SU-DHL-6 (cell line): ENCODE measurements around the gene PRKAG3.

Experiments
- H2AFZ ChIP-seq: fragments of 200-600 bp; sonication (generic); 2 replicates; pipeline ENCODE4 v1.6.1; 2014; ENCODE audit warnings: low read depth, mild to moderate bottlenecking, moderate library complexity, mixed read lengths, antibody characterized with exemption, low read length; ENCODE audit not compliant: severe bottlenecking
- H3F3A ChIP-seq: fragments of 200-600 bp; shearing (Covaris generic); 2 replicates; pipeline ENCODE4 v1.6.0; 2016; ENCODE audit warnings: antibody characterized with exemption, mild to moderate bottlenecking; ENCODE audit not compliant: insufficient read depth
- H3K27ac ChIP-seq: fragments of 200-600 bp; sonication (generic); 2 replicates; pipeline ENCODE4 v1.5.1; 2016; ENCODE audit warnings: low read depth, mild to moderate bottlenecking, low read length, moderate library complexity, mixed read lengths
- H3K27me3 ChIP-seq: fragments of 200-600 bp; sonication (generic), shearing (Covaris generic); 2 replicates; pipeline ENCODE4 v1.6.0; 2014; ENCODE audit warnings: mild to moderate bottlenecking, low read length
- H3K36me3 ChIP-seq: fragments of 200-600 bp; sonication (generic); 2 replicates; pipeline ENCODE4 v1.6.1; 2014; ENCODE audit warnings: mild to moderate bottlenecking, low read length, mixed read lengths
- H3K4me2 ChIP-seq: fragments of 300-600, 200-600 bp; shearing (Covaris generic), sonication (generic); 2 replicates; pipeline ENCODE4 v1.6.0; 2014; ENCODE audit warnings: low read length, low read depth, mild to moderate bottlenecking; ENCODE audit not compliant: poor library complexity, severe bottlenecking
- H3K4me3 ChIP-seq: fragments of 200-600 bp; sonication (generic); 2 replicates; pipeline ENCODE4 v1.5.1; 2014; ENCODE audit warnings: antibody characterized with exemption, low read length, mild to moderate bottlenecking, mixed read lengths; ENCODE audit not compliant: insufficient read depth, poor library complexity, severe bottlenecking
- H3K79me2 ChIP-seq: fragments of 200-600 bp; sonication (generic); 2 replicates; pipeline ENCODE4 v1.6.1; 2014; ENCODE audit warnings: mild to moderate bottlenecking, low read length, moderate library complexity; ENCODE audit not compliant: insufficient read depth
- H3K9ac ChIP-seq: fragments of 200-600 bp; sonication (generic); 2 replicates; pipeline ENCODE4 v1.7.0; 2014; ENCODE audit warnings: mild to moderate bottlenecking, low read length
- H3K9me2 ChIP-seq: fragments of 200-600 bp; sonication (generic); replicated peaks from 2 replicates; pipeline ENCODE4 v1.6.1; 2014; ENCODE audit warnings: low read length; ENCODE audit not compliant: insufficient read depth
- H3K9me3 ChIP-seq: fragments of 200-600 bp; sonication (generic); 2 replicates; pipeline ENCODE4 v1.6.1; 2014; ENCODE audit warnings: low read length, mixed read lengths; ENCODE audit not compliant: insufficient read depth
- H4K20me1 ChIP-seq: fragments of 200-600 bp; sonication (generic); 2 replicates; pipeline ENCODE4 v1.6.1; 2014; ENCODE audit warnings: low read depth, mild to moderate bottlenecking, antibody characterized with exemption, low read length, moderate library complexity, mixed read lengths
- EZH2phosphoT487 ChIP-seq: fragments of 200-600 bp; sonication (generic), shearing (Covaris generic); conservative IDR thresholded peaks from 2 replicates; pipeline ENCODE4 v1.6.1; 2018; ENCODE audit warnings: mild to moderate bottlenecking, antibody characterized with exemption, low read length, moderate library complexity, mixed read lengths
- TF ChIP-seq, protein P1 (sequence below): fragments of 200-600 bp; sonication (generic); IDR thresholded peaks from one replicate; pipeline ENCODE4 v1.5.1; 2017; ENCODE audit warnings: antibody characterized with exemption, mild to moderate bottlenecking, low read length, moderate library complexity; ENCODE audit not compliant: insufficient read depth, poor library complexity, severe bottlenecking

Gene PRKAG3

DNA sequence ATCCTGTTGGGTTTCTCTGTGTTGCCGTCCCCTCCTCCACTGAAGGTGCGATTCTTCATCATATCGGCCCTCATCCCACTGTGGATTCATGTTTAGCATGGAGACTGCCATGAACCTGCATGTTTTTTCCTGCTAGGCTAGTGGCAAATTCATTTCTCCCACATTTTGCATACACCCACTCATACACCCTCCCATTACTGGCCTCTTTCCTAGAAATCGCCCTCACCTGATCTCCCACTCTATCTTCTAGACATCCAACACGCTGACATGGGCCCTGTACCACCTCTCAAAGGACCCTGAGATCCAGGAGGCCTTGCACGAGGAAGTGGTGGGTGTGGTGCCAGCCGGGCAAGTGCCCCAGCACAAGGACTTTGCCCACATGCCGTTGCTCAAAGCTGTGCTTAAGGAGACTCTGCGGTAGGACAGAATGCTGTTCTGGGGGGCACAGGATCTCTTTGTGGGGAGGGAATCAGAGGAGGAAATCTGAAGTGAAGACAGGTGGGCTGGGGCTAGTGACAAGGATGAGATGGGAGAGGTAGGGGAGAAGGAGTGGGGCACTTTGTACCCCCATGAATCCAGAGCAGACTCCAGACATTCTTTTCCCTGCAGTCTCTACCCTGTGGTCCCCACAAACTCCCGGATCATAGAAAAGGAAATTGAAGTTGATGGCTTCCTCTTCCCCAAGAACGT is 17.7 kb downstream of the PRKAG3 start:
- no peaks in the 10 kb centered on the region for H3K36me3 ChIP-seq
- H3F3A ChIP-seq = no peaks in the 10 kb centered on the region
- no peaks in the 10 kb centered on the region for H3K79me2 ChIP-seq
- H3K27ac ChIP-seq = no peak overlapping the region
- H3K9ac ChIP-seq = no peak overlapping the region
- no peaks in the 10 kb centered on the region for H3K9me2 ChIP-seq
- no peak overlapping the region for H3K4me3 ChIP-seq
- TF ChIP-seq EZH2phosphoT487 = no peak
- TF ChIP-seq, protein P1, sequence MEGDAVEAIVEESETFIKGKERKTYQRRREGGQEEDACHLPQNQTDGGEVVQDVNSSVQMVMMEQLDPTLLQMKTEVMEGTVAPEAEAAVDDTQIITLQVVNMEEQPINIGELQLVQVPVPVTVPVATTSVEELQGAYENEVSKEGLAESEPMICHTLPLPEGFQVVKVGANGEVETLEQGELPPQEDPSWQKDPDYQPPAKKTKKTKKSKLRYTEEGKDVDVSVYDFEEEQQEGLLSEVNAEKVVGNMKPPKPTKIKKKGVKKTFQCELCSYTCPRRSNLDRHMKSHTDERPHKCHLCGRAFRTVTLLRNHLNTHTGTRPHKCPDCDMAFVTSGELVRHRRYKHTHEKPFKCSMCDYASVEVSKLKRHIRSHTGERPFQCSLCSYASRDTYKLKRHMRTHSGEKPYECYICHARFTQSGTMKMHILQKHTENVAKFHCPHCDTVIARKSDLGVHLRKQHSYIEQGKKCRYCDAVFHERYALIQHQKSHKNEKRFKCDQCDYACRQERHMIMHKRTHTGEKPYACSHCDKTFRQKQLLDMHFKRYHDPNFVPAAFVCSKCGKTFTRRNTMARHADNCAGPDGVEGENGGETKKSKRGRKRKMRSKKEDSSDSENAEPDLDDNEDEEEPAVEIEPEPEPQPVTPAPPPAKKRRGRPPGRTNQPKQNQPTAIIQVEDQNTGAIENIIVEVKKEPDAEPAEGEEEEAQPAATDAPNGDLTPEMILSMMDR = no peak
- H4K20me1 ChIP-seq = no peaks in the 10 kb centered on the region
- no peaks in the 10 kb centered on the region for H3K27me3 ChIP-seq
- H2AFZ ChIP-seq = no peak overlapping the region
- no peak overlapping the region for H3K4me2 ChIP-seq
- no peaks in the 10 kb centered on the region for H3K9me3 ChIP-seq

- Histone ChIP-seq H3K36me3 (no peaks in the 10 kb centered on the region), H3K79me2 (no peaks in the 10 kb centered on the region), H3K9me3 (no peaks in the 10 kb centered on the region), H3K4me3 (no peak overlapping the region), H3K4me2 (no peak overlapping the region), H3K27ac (no peak overlapping the region), H4K20me1 (no peaks in the 10 kb centered on the region), H2AFZ (no peak overlapping the region), H3K9ac (no peak overlapping the region), H3K27me3 (no peaks in the 10 kb centered on the region), H3K9me2 (no peaks in the 10 kb centered on the region), H3F3A (no peaks in the 10 kb centered on the region)
- TF ChIP-seq EZH2phosphoT487 = no peak
- TF ChIP-seq, protein P1 = no peak
Measured at GRCh38 chr2:218812861-218813260, 18.7 kb downstream of the PRKAG3 start.

- Histone ChIP-seq H3K9me3 (no peaks in the 10 kb centered on the region), H3K9me2 (no peaks in the 10 kb centered on the region), H3K27me3 (no peaks in the 10 kb centered on the region), H3K79me2 (no peaks in the 10 kb centered on the region), H3K36me3 (no peaks in the 10 kb centered on the region), H3K9ac (no peak overlapping the region), H3K4me2 (no peak overlapping the region), H4K20me1 (no peaks in the 10 kb centered on the region), H3K27ac (no peak overlapping the region), H3F3A (no peaks in the 10 kb centered on the region), H2AFZ (no peak overlapping the region), H3K4me3 (no peak overlapping the region)
- TF ChIP-seq EZH2phosphoT487 = no peak
- TF ChIP-seq, protein P1 = no peak
Measured at GRCh38 chr2:218812096-218812815, 19.3 kb downstream of the PRKAG3 start.
